Retinal pigment epithelial cell (primary cell): ENCODE data around the gene KANK4.

Experiments
- DNase-seq: peaks from one replicate; pipeline ENCODE4 v3.0.0-alpha.2; 2010; ENCODE audit warnings: low read depth
- H3K4me3 ChIP-seq: 2 replicates; pipeline ENCODE4 v1.5.1; 2011; ENCODE audit warnings: mild to moderate bottlenecking, low read length, control low read depth, moderate library complexity
- CTCF ChIP-seq: conservative IDR thresholded peaks from 2 replicates; pipeline ENCODE4 v1.5.1; 2011; ENCODE audit warnings: low read depth, low read length, control low read depth, inconsistent platforms

KANK4 gene

DNA sequence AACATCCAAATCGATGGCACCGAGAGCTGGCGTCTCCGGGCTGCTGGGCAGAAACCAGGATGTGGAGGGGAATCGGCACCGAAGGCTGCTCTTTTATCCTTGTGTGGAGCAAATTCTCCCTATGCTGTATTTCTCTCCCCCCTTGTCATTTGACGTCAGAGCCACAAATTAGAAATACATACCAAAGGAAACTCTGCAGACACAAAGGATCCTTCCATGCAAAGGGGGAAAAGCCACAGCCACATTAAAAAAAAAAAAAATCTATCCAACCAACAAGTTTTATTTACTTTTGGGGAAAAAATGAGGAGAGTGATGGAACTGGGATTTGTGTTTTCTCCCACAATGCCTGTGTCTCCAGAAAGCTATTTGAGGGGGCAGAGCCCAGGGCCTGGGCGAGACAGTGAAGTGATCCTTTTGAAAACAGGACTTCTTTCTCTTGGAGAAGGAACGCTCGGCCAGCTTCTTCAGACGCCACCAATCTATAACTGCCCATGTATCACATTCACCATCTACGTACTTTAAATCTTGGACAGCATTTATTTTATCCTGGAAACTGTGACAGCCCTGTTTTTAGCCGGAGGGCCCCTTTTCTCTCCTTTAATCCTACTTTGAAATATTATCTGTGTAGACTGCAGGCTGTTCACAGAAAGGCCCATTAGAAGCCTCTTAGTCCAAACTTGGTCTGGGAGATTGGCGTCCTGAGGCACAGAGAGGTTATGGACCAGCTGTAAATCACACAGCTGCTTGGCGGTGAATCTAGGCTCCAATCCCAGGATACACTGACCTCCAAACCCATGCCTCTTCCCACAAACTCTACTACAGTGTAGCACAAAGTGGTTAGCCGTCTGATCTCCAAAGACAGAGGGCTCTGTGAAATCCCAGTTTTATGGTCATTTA, 4.5 kb downstream of the KANK4 start:
- no peak for DNase-seq
- no peak for TF ChIP-seq CTCF

DNA sequence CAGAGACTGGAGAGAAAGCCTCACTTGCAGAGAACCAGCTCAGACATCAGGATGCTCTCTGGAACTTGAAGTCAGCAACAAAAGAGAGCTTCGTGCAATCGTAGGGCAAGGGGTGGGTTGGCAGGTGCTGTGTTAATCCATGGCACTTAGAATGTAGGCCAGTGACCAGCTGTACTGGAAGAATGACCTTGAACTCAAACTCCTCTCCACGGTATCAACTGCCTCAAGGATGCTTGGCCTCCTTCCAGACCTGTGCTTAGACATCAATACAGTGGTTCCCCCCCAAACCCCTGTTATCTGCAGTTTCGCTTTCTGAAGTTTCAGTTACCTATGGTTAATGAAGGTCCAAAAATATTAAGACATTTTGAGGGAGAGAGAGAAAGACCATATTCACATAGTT, 6.5 kb downstream of the KANK4 start:
- no peak for TF ChIP-seq CTCF
- no peak overlapping the region for H3K4me3 ChIP-seq
- no peak for DNase-seq

More for the DNA sequence above, 4.5 kb downstream of the KANK4 start:
- H3K4me3 ChIP-seq, result no peak overlapping the region

DNA sequence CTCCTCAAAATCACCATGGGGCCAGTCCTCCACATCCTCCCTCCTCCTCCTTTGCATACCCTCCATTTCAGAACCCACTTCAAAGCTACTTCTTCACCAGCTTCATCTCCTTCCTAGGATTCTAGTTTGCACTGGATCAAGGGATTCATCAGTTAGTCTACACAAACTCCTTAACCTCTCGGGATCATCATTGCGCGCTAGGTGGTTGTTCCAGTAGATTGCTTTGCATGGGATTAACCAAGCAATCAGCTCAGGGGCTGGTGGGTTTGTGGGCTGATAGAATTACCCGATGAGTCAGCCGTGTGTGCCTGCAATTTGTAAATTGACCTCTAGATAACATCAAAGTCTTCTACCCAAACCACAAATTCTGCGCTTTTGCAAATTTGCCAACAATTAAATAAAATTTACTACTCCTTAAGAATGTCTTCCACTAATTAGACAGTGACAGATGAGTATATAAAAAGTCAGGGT, 7.7 kb downstream of the KANK4 start:
- no peak for TF ChIP-seq CTCF
- no peak for DNase-seq
- H3K4me3 ChIP-seq, result no peak overlapping the region

- DNase-seq, result no peak
Observed at GRCh38 chr1:62309906-62310305, 9.3 kb downstream of the KANK4 start.

GRCh38 chr1:62308606-62309005, 10.6 kb downstream of the KANK4 start:
- no peak for DNase-seq
- TF ChIP-seq CTCF, result no peak
- no peak overlapping the region for H3K4me3 ChIP-seq

More at GRCh38 chr1:62309906-62310305, 9.3 kb downstream of the KANK4 start:
- TF ChIP-seq CTCF, result no peak
- H3K4me3 ChIP-seq, result no peak overlapping the region

DNA sequence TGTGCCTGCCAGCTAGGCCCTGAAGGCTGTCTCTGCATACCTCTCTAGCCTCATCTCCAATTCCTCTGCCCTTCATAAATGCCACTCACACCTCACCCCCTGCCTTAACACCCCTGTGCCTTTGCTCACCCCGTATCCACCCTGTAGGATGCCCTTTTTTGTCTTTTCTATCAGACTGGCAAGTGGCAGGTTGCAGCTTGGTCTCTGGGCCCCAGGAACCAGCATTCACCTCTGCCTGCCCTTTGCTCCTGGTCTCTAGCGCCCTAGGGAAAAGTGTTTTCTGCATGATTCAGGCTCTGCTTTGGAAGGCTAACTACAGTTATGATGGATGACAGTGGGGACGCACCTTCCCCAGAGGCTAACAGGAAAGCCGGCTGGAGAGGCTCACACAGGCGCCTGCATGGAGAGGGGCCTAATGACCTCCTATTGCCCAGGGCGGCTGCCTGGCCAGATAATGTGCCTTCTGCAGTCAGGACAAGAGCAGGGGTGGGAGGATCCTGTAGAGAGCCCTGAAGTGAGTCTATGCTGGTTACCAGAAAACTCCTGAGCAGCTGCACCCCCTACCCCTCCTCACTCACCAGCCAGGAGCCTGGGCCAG, 11.2 kb downstream of the KANK4 start:
- no peak overlapping the region for H3K4me3 ChIP-seq
- DNase-seq, result no peak
- TF ChIP-seq CTCF, result no peak
